Measurements from ENCODE around the gene TLE6.

GRCh38 chr19:3031607-3031867 is 54.2 kb downstream of the TLE6 start:
- TF ChIP-seq POLR2A (IDR thresholded peaks at IDR 0.05) = no peak
- no peak for TF ChIP-seq CTCF (IDR thresholded peaks at IDR 0.05)

Measured in lower leg skin (tissue), 3 donors.